Neuron (in vitro differentiated cells): ENCODE data around the gene OAT.

Source experiments
- H2AFZ ChIP-seq: one replicate; pipeline ENCODE4 v1.6.1; 2013; ENCODE audit warnings: low read depth, mild to moderate bottlenecking, inconsistent platforms, low read length, moderate library complexity
- H3K27me3 ChIP-seq: one replicate; pipeline ENCODE4 v1.6.1; 2013; ENCODE audit warnings: low read length; ENCODE audit not compliant: insufficient read depth
- H3K36me3 ChIP-seq: one replicate; pipeline ENCODE4 v1.6.1; 2013; ENCODE audit warnings: low read length; ENCODE audit not compliant: insufficient read depth
- H3K4me1 ChIP-seq: one replicate; pipeline ENCODE4 v1.6.1; 2013; ENCODE audit warnings: low read length; ENCODE audit not compliant: insufficient read depth
- H3K4me3 ChIP-seq: 2 replicates; pipeline ENCODE4 v1.5.1; 2013; ENCODE audit warnings: mild to moderate bottlenecking, low read length, moderate library complexity
- H3K9me3 ChIP-seq: one replicate; pipeline ENCODE4 v1.6.1; 2013; ENCODE audit warnings: low read length

The OAT gene

DNA sequence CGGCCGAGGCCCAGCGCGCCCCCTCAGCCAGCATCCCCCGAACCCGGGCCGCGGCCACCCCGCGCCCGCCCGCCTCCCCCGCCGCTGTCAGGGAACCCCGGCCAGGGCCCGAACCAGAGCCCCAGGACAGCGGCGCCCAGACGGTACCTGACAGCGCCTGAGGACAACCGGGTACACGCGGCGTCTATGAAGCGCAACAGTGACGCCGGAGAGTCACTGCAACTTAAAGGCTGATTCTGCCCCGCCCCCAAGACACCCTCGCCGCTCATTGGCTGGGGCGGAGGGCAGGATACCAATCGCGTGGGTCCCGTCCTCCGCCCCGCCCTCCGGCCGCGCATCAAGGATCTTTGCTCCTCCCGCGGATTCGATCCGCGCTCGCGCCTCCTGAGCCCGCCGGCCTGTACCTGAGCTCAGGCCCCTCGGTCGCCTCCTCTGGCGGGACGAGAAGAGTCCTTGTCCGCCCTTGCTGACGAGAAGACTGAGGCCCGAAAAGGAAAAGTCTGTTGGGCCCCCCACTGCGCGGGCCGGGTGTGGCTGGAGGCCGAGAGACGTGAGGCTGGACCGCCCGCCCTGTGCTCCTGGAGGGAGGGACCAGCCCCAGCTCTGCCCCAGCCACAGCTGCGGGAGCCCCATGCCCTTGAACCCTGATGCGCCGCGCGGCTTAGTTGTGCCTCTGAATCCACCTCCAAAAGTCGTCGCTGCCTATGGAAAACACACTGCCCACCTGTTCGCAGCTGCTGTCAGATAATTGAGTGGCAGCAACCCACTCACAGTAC is at the start of gene OAT:
OAT (minus strand) TSS at position 198 of the 776 bp plus-strand sequence. CDS start 6,752 bp downstream, outside the sequence.
- peak within 1 kb of the TSS; percentile 83 for H2AFZ ChIP-seq
- H3K4me3 ChIP-seq, result peak within 1 kb of the TSS; percentile 79
- no peaks in the 10 kb centered on the region for H3K9me3 ChIP-seq
- H3K4me1 ChIP-seq, result peaks cover 10% of the 10 kb centered on the region
- H3K27me3 ChIP-seq, result peaks cover 26% of the 10 kb centered on the region
- no peaks in the 10 kb centered on the region for H3K36me3 ChIP-seq

DNA sequence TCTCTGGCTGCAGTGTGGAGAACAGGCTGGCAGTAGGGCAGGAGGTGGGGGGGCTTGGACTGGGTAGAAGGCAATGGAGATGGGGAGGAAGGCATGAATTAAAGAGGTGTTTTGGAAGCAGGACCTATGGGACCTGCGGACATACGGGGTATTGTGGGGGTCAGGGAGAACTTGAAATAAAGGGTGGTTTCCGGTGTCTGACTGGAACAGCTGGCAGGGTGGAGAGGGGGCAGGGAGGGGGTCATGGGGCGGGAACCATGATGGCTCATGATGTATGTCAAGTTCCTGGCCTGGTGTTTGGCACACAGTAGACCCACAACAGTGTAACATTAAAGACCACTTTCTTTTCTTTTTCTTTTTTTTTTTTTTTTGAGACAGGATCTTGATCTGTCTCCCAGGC is 48.4 kb upstream of the OAT start:
- Histone ChIP-seq H2AFZ (no peak overlapping the region), H3K4me1 (peaks cover 11% of the 10 kb centered on the region), H3K9me3 (no peaks in the 10 kb centered on the region), H3K36me3 (no peaks in the 10 kb centered on the region), H3K27me3 (no peaks in the 10 kb centered on the region), H3K4me3 (no peak overlapping the region)

- H3K36me3 ChIP-seq, result no peaks in the 10 kb centered on the region
- H2AFZ ChIP-seq, result no peak overlapping the region
- no peaks in the 10 kb centered on the region for H3K27me3 ChIP-seq
Observed at GRCh38 chr10:124465777-124466488, 47.2 kb upstream of the OAT start.

DNA sequence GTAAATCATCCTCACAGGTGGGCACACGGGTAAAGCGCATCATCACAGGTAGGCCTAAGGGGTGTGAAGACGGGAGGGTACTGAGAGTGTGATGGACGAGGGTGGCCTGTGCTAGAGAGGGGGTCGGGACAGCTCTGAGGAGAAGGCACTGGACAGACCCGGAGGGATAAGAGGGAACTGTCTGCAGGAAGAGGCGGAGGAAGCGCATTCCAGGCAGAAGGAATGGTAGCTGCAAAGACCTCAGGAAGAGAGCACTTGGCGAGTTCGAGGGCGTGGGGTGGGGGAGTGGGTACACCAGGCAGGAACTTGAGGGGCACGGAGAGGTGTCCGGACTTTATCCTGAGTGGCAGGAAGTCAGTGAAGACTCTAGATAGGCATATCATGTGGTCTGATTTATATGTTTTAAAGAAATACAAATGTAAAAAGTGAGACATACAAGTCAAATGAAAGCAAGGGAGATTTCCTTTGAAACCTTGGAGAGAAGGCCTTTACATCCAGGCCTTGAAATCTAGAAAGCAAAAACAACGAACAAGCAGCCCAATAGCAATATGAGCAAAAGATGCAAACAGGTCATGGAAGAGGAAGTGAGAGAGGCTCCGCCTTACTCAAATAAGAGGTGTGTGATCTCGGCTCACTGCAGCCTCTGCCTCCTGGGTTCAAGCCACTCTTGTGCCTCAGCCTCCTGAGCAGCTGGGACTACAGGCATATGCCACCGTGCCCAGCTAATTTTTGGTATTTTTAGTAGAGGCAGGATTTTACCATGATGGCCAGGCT is 46.5 kb upstream of the OAT start:
- no peaks in the 10 kb centered on the region for H3K36me3 ChIP-seq

More at GRCh38 chr10:124465777-124466488, 47.2 kb upstream of the OAT start:
- H3K4me3 ChIP-seq, result no peak overlapping the region
- no peaks in the 10 kb centered on the region for H3K9me3 ChIP-seq
- H3K4me1 ChIP-seq, result peaks cover 11% of the 10 kb centered on the region

GRCh38 chr10:124464028-124464965 is 45.6 kb upstream of the OAT start:
- H3K36me3 ChIP-seq, result no peaks in the 10 kb centered on the region
- H3K27me3 ChIP-seq, result peaks cover 3% of the 10 kb centered on the region
- peaks cover 11% of the 10 kb centered on the region for H3K4me1 ChIP-seq
- no peaks in the 10 kb centered on the region for H3K9me3 ChIP-seq
- H3K4me3 ChIP-seq, result no peak overlapping the region
- H2AFZ ChIP-seq, result no peak overlapping the region

More for the DNA sequence above, 46.5 kb upstream of the OAT start:
- Histone ChIP-seq H3K4me1 (peaks cover 11% of the 10 kb centered on the region), H3K27me3 (no peaks in the 10 kb centered on the region), H3K9me3 (no peaks in the 10 kb centered on the region), H3K4me3 (no peak overlapping the region), H2AFZ (no peak overlapping the region)

GRCh38 chr10:124462348-124462695 is 43.6 kb upstream of the OAT start:
- Histone ChIP-seq H3K4me1 (peaks cover 13% of the 10 kb centered on the region), H3K36me3 (no peaks in the 10 kb centered on the region), H3K9me3 (no peaks in the 10 kb centered on the region), H3K4me3 (peak overlapping the region; percentile 72), H2AFZ (peak overlapping the region; percentile 80), H3K27me3 (peaks cover 8% of the 10 kb centered on the region)

GRCh38 chr10:124461642-124462347 is 43.1 kb upstream of the OAT start, which contains the start of gene LHPP:
LHPP (plus strand) TSS chr10:124461823; CDS start chr10:124461863, 40 bp downstream.
- Histone ChIP-seq H3K36me3 (no peaks in the 10 kb centered on the region), H3K4me3 (peak within 1 kb of the TSS; percentile 72), H2AFZ (peak within 1 kb of the TSS; percentile 80), H3K4me1 (peaks cover 13% of the 10 kb centered on the region), H3K27me3 (peaks cover 8% of the 10 kb centered on the region), H3K9me3 (no peaks in the 10 kb centered on the region)

- Histone ChIP-seq H3K27me3 (peaks cover 16% of the 10 kb centered on the region), H2AFZ (no peak overlapping the region), H3K9me3 (no peaks in the 10 kb centered on the region), H3K4me3 (no peak overlapping the region), H3K4me1 (peaks cover 2% of the 10 kb centered on the region), H3K36me3 (no peaks in the 10 kb centered on the region)
Observed at GRCh38 chr10:124460144-124460543, 41.4 kb upstream of the OAT start.

- H3K27me3 ChIP-seq, result peaks cover 18% of the 10 kb centered on the region
- H2AFZ ChIP-seq, result no peak overlapping the region
- H3K36me3 ChIP-seq, result no peaks in the 10 kb centered on the region
Observed at GRCh38 chr10:124459395-124459794, 40.7 kb upstream of the OAT start.

GRCh38 chr10:124458889-124459288 is 40.2 kb upstream of the OAT start:
- Histone ChIP-seq H2AFZ (no peak overlapping the region), H3K4me3 (no peak overlapping the region), H3K4me1 (peaks cover 6% of the 10 kb centered on the region), H3K9me3 (no peaks in the 10 kb centered on the region), H3K36me3 (no peaks in the 10 kb centered on the region), H3K27me3 (peaks cover 22% of the 10 kb centered on the region)

More at GRCh38 chr10:124459395-124459794, 40.7 kb upstream of the OAT start:
- no peak overlapping the region for H3K4me3 ChIP-seq
- peaks cover 3% of the 10 kb centered on the region for H3K4me1 ChIP-seq
- H3K9me3 ChIP-seq, result no peaks in the 10 kb centered on the region

GRCh38 chr10:124458473-124458872 is 39.8 kb upstream of the OAT start:
- Histone ChIP-seq H3K4me1 (peaks cover 6% of the 10 kb centered on the region), H3K9me3 (no peaks in the 10 kb centered on the region), H3K27me3 (peaks cover 26% of the 10 kb centered on the region), H2AFZ (no peak overlapping the region), H3K36me3 (no peaks in the 10 kb centered on the region), H3K4me3 (no peak overlapping the region)

GRCh38 chr10:124455441-124455840 is 36.7 kb upstream of the OAT start:
- Histone ChIP-seq H3K4me1 (peaks cover 7% of the 10 kb centered on the region), H3K4me3 (no peak overlapping the region), H3K36me3 (no peaks in the 10 kb centered on the region), H2AFZ (no peak overlapping the region), H3K27me3 (peaks cover 53% of the 10 kb centered on the region), H3K9me3 (no peaks in the 10 kb centered on the region)
